ENCODE data around the gene GET4. TPM values are rescaled to one million over a fixed set of nuclear protein-coding genes. Genes with fewer than 3 reads are reported as not detected.

GET4 gene
- total and polyA plus RNA-seq, 2 of the 4 experiments (the other 2 are of a cell fraction), result 11.3 to 30.9 TPM

DNA sequence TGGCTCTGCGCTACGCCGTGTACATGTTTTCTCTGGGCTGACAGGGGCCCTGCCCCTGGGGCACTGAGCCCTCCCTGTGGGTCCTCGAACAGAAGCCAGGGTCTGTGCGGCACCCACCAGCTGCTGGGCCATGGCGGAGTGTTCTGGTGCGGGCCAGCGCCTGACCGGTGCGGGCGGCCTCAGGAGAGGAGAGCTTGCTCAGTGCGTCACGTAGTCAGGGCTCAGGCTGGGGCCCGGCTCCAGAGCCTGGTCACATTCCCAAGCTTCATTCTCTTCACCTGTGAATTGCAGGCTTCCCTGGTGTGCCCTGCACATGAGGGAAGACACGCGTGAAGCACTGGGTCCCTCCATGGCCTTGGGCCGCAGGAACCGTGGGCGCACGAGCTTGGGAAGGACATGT, 15.5 kb downstream of the GET4 start:
- 96% methylated on average over 11 of the region's 20 CpGs; no CpG with 5 or more reads in 1 of the 2 experiments for WGBS, 2 experiments (ENCODE audit: extremely low coverage in 2 of 2, insufficient read length in 1 of 2)
- TF ChIP-seq SMC3 (IDR thresholded peaks at IDR 0.05; ENCODE audit: low read depth, low read length) (no peak), CEBPB (IDR thresholded peaks at IDR 0.05; ENCODE audit: low read depth, low read length) (no peak), NFE2L2 (IDR thresholded peaks at IDR 0.05; ENCODE audit: low read depth, low read length) (no peak), RAD21 (IDR thresholded peaks at IDR 0.05; ENCODE audit: low read length) (no peak)
- TF ChIP-seq, protein P1, sequence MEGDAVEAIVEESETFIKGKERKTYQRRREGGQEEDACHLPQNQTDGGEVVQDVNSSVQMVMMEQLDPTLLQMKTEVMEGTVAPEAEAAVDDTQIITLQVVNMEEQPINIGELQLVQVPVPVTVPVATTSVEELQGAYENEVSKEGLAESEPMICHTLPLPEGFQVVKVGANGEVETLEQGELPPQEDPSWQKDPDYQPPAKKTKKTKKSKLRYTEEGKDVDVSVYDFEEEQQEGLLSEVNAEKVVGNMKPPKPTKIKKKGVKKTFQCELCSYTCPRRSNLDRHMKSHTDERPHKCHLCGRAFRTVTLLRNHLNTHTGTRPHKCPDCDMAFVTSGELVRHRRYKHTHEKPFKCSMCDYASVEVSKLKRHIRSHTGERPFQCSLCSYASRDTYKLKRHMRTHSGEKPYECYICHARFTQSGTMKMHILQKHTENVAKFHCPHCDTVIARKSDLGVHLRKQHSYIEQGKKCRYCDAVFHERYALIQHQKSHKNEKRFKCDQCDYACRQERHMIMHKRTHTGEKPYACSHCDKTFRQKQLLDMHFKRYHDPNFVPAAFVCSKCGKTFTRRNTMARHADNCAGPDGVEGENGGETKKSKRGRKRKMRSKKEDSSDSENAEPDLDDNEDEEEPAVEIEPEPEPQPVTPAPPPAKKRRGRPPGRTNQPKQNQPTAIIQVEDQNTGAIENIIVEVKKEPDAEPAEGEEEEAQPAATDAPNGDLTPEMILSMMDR (conservative IDR thresholded peaks at IDR 0.05; ENCODE audit: low read depth, low read length), result no peak
- no peak overlapping the region for H3K4me2 ChIP-seq (ENCODE audit: low read depth, low read length)
- BruUV-seq (replicated peaks), result no TSS peak
- dilution Hi-C loops (cut with HindIII; ENCODE audit: low sequenced_read_pairs, unreplicated experiment), result no loop called here
- DNase-seq (no peak), ATAC-seq (ENCODE audit: low read depth) (no peak)
- H4K91ac ChIP-seq (ENCODE audit: insufficient read depth, low read depth, low read length), result no peak overlapping the region
- no peak overlapping the region for H3K4me3 ChIP-seq (ENCODE audit: insufficient read depth, low read depth, low read length)
- no peak overlapping the region for H3K9ac ChIP-seq (ENCODE audit: low read depth, low read length)
- H4K5ac ChIP-seq (ENCODE audit: low read depth, low read length), result no peak overlapping the region
- no peak overlapping the region for H3K23ac ChIP-seq (ENCODE audit: low read depth, low read length)
- H4K8ac ChIP-seq (ENCODE audit: low read depth in 2 of 2, low read length in 2 of 2), result no peak overlapping the region
- H3K14ac ChIP-seq (replicated peaks; ENCODE audit: low read depth, low read length), result no peak overlapping the region
- H2BK5ac ChIP-seq (ENCODE audit: low read depth, low read length, poor library complexity, severe bottlenecking), result no peak overlapping the region
- peaks cover 24% of the 10 kb centered on the region for H4K20me1 ChIP-seq (ENCODE audit: insufficient read depth, low read length)
- H3K79me1 ChIP-seq (ENCODE audit: low read depth in 1 of 2, low read length in 2 of 2), result peaks cover 11 to 31% of the 10 kb centered on the region in 2 experiments
- peaks cover 69% of the 10 kb centered on the region for H3K36me3 ChIP-seq (ENCODE audit: control insufficient read depth, insufficient read depth, low read length)
- POLR2A ChIA-PET (ENCODE audit: unreplicated experiment), result no interaction called here
- CTCF ChIA-PET, result no interaction called here
- no peak overlapping the region for H3K4ac ChIP-seq (ENCODE audit: low read depth, low read length)
- no peaks in the 10 kb centered on the region for H3K9me3 ChIP-seq (ENCODE audit: control insufficient read depth, insufficient read depth, low read length)
- no peak overlapping the region for H2BK15ac ChIP-seq (ENCODE audit: low read depth, low read length)
- H2AK9ac ChIP-seq (replicated peaks; ENCODE audit: low read depth, low read length, poor library complexity), result no peak overlapping the region
- H2AK5ac ChIP-seq (ENCODE audit: low read depth, low read length), result no peak overlapping the region
- H3K27ac ChIP-seq (ENCODE audit: insufficient read depth, low read length), result no peak overlapping the region
- H3K9me1 ChIP-seq (ENCODE audit: insufficient read depth, low read length), result 0 out of 2 replicates have a peak, but pooled peaks cover 5% of the 10 kb centered on the region
- H3K56ac ChIP-seq (ENCODE audit: extremely low read depth, insufficient read depth, low read length), result no peak overlapping the region
- no peaks in the 10 kb centered on the region for H3K4me1 ChIP-seq (ENCODE audit: control insufficient read depth, insufficient read depth, low read length)
- intact Hi-C loops (cut with micrococcal nuclease), result no loop called here
- in situ Hi-C loops (cut with MboI; ENCODE audit: low sequenced_read_pairs), result no loop called here
- H3K18ac ChIP-seq (ENCODE audit: low read depth, low read length), result no peak overlapping the region
- H2BK120ac ChIP-seq (ENCODE audit: low read depth, low read length), result no peak overlapping the region
- H3K27me3 ChIP-seq (ENCODE audit: control insufficient read depth, insufficient read depth, low read length), result no peaks in the 10 kb centered on the region
- peak overlapping the region; percentile 32 for H2AFZ ChIP-seq (replicated peaks; ENCODE audit: low read length, poor library complexity)
- H2BK20ac ChIP-seq (ENCODE audit: low read depth, low read length), result no peak overlapping the region

All from IMR-90 (cell line).